Measurements from ENCODE around the gene TRIM33. TPM values are rescaled to one million over a fixed set of nuclear protein-coding genes. Genes with fewer than 3 reads are reported as not detected.

Gene TRIM33
- total RNA-seq, 1 experiment from 2014 or later = 53.8 TPM

GRCh38 chr1:114427612-114428011 is 83.4 kb downstream of the TRIM33 start:
- no peaks in the 10 kb centered on the region for H3K79me1 ChIP-seq (ENCODE audit: insufficient read depth, low read depth, low read length, poor library complexity, severe bottlenecking)
- H3K18ac ChIP-seq (ENCODE audit: insufficient read length, low read depth, low read length) = no peak overlapping the region
- H3K56ac ChIP-seq (ENCODE audit: insufficient read length, low read depth, low read length) = no peak overlapping the region
- H3K23ac ChIP-seq (ENCODE audit: insufficient read length, low read depth, low read length) = no peak overlapping the region
- H4K8ac ChIP-seq (replicated peaks; ENCODE audit: insufficient read length, low read depth, low read length) = no peak overlapping the region
- H3K23me2 ChIP-seq (ENCODE audit: insufficient read length, low read depth, low read length, poor library complexity, severe bottlenecking) = no peaks in the 10 kb centered on the region
- H4K5ac ChIP-seq (ENCODE audit: insufficient read length, low read depth, low read length) = no peak overlapping the region
- peaks cover 27 to 51% (median 46%) of the 10 kb centered on the region in 3 experiments; a peak in 6 of 7 replicates for H3K36me3 Mint-ChIP-seq (ENCODE audit: insufficient read depth in 1 of 3, low read depth in 3 of 3)
- H3K4me2 ChIP-seq (ENCODE audit: insufficient read depth, insufficient read length, low read length) = no peak overlapping the region
- H2BK15ac ChIP-seq (ENCODE audit: low read depth, low read length) = no peak overlapping the region
- no peaks in the 10 kb centered on the region for H3K9me3 ChIP-seq (ENCODE audit: control insufficient read depth, low read depth, low read length)
- H3K4ac ChIP-seq (ENCODE audit: low read depth, low read length) = no peak overlapping the region
- H4K91ac ChIP-seq (ENCODE audit: insufficient read length, low read depth, low read length) = no peak overlapping the region
- H2BK5ac ChIP-seq (ENCODE audit: insufficient read length, low read length) = no peak overlapping the region
- no peak overlapping the region for H3K27ac Mint-ChIP-seq
- H2BK12ac ChIP-seq (ENCODE audit: insufficient read length, low read depth, low read length) = no peak overlapping the region
- H2AFZ ChIP-seq (ENCODE audit: low read length) = no peak overlapping the region
- H4K20me1 ChIP-seq (ENCODE audit: control insufficient read depth, insufficient read depth, insufficient read length) = no peaks in the 10 kb centered on the region
- H3K9me3 Mint-ChIP-seq = no peaks in the 10 kb centered on the region
- no peaks in the 10 kb centered on the region for H3K4me1 ChIP-seq (ENCODE audit: insufficient read depth, low read length)
- no peaks in the 10 kb centered on the region; a peak in 1 of 4 replicates for H3K4me1 Mint-ChIP-seq
- H2BK20ac ChIP-seq (ENCODE audit: low read depth, low read length, poor library complexity, severe bottlenecking) = no peak overlapping the region
- TF ChIP-seq CTCF (conservative IDR thresholded peaks at IDR 0.05) = no peak
- no peaks in the 10 kb centered on the region for H3K27me3 ChIP-seq (ENCODE audit: insufficient read depth, low read length)
- no peak for DNase-seq
- no peak overlapping the region for H3K4me3 Mint-ChIP-seq
- no peak overlapping the region for H3K9ac ChIP-seq (ENCODE audit: extremely low read depth, insufficient read length, low read length)
- no peaks in the 10 kb centered on the region for H3K27me3 Mint-ChIP-seq (ENCODE audit: low read depth)
- no peak overlapping the region for H3K14ac ChIP-seq (ENCODE audit: insufficient read depth, low read length)
- H3K27ac ChIP-seq (ENCODE audit: insufficient read length, low read depth, low read length) = no peak overlapping the region
- no peak overlapping the region for H2AK5ac ChIP-seq (ENCODE audit: insufficient read length, low read length)
- WGBS (ENCODE audit: extremely low coverage, insufficient read length, low lambda C conversion rate) = no CpG with 5 or more reads among the region's 3 CpGs
- H3K79me2 ChIP-seq (ENCODE audit: insufficient read depth, low read length) = no peaks in the 10 kb centered on the region
- H3T11ph ChIP-seq (ENCODE audit: low read length) = no peak overlapping the region
- no peak overlapping the region for H2BK120ac ChIP-seq (ENCODE audit: low read depth, low read length, poor library complexity, severe bottlenecking)

Measured in H9 (cell line).